ENCODE results near the gene NTM. TPM values are rescaled to one million over a fixed set of nuclear protein-coding genes. Genes with fewer than 3 reads are reported as not detected.

The NTM gene
- total RNA-seq, 2 experiments from 2014 or later = not detected

DNA sequence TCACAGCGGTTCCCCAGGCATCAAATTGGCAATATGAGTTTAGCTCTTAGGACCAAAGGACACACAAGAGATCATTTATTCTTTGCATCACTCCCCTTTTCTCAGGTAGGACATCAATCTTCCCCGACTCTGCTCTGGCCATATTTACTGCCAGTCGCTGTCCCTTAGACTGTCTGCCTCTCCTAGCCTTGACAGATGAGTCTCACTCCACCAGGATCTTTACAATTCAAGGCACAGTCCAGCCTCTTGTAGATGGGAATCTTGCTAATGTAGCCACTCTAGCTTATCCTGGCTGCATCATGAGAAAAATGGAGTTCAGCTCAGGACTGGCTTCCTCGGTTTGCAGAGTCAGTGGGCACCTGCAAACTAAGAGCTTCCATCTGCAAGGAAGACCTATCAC is 915.2 kb downstream of the NTM start:
- TF ChIP-seq, protein P1, sequence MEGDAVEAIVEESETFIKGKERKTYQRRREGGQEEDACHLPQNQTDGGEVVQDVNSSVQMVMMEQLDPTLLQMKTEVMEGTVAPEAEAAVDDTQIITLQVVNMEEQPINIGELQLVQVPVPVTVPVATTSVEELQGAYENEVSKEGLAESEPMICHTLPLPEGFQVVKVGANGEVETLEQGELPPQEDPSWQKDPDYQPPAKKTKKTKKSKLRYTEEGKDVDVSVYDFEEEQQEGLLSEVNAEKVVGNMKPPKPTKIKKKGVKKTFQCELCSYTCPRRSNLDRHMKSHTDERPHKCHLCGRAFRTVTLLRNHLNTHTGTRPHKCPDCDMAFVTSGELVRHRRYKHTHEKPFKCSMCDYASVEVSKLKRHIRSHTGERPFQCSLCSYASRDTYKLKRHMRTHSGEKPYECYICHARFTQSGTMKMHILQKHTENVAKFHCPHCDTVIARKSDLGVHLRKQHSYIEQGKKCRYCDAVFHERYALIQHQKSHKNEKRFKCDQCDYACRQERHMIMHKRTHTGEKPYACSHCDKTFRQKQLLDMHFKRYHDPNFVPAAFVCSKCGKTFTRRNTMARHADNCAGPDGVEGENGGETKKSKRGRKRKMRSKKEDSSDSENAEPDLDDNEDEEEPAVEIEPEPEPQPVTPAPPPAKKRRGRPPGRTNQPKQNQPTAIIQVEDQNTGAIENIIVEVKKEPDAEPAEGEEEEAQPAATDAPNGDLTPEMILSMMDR (IDR thresholded peaks at IDR 0.05) = no peak
- Mint-ChIP-seq H3K36me3 (ENCODE audit: low read depth) (no peaks in the 10 kb centered on the region), H3K27ac (no peak overlapping the region), H3K4me3 (no peak overlapping the region), H3K4me1 (ENCODE audit: low read depth) (no peaks in the 10 kb centered on the region), H3K9me3 (no peaks in the 10 kb centered on the region), H3K27me3 (peaks cover 12% of the 10 kb centered on the region)
- POLR2A ChIA-PET = no interaction called here
- intact Hi-C loops (cut with micrococcal nuclease) = no loop called here
- DNase-seq (no peak), ATAC-seq (no peak)
- CTCF ChIA-PET = no interaction called here

- no peak for DNase-seq
- TF ChIP-seq, protein P1 (IDR thresholded peaks at IDR 0.05) = no peak
- peaks cover 12% of the 10 kb centered on the region for H3K27me3 Mint-ChIP-seq
- no peaks in the 10 kb centered on the region for H3K4me1 Mint-ChIP-seq (ENCODE audit: low read depth)
- H3K4me3 Mint-ChIP-seq = no peak overlapping the region
- no peaks in the 10 kb centered on the region for H3K36me3 Mint-ChIP-seq (ENCODE audit: low read depth)
- ATAC-seq = no peak
- CTCF ChIA-PET = no interaction called here
- no peaks in the 10 kb centered on the region for H3K9me3 Mint-ChIP-seq
- POLR2A ChIA-PET = no interaction called here
- intact Hi-C loops (cut with micrococcal nuclease) = no loop called here
- no peak overlapping the region for H3K27ac Mint-ChIP-seq
These were observed 915.7 kb downstream of the NTM start for GRCh38 chr11:132286106-132286505.

DNA sequence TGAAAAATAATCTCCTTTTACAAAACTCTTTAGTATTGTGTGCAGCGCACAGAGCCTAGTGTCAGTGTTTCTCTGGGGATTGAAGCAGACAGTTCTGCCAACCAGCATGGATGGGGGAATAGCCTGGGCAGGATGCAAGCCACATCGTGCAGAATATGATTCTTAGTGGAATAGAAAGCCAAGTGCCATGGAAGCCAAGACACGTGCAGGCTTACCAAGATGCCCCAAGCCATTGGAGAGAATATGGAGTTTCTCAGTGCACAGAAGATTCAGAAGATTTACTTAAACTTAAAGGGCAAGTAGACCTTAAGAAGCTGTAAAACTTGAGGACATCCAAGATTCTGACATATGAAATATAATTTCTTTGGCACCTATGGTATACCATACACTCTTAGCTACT is 917.6 kb downstream of the NTM start:
- Mint-ChIP-seq H3K27ac (no peak overlapping the region), H3K27me3 (peaks cover 19% of the 10 kb centered on the region), H3K9me3 (no peaks in the 10 kb centered on the region), H3K36me3 (ENCODE audit: low read depth) (no peaks in the 10 kb centered on the region), H3K4me3 (no peak overlapping the region), H3K4me1 (ENCODE audit: low read depth) (no peaks in the 10 kb centered on the region)
- intact Hi-C loops (cut with micrococcal nuclease) = no loop called here
- ChIA-PET POLR2A (no interaction called here), CTCF (no interaction called here)
- no peak for DNase-seq
- no peak for ATAC-seq
- TF ChIP-seq, protein P1 (IDR thresholded peaks at IDR 0.05) = no peak

- Mint-ChIP-seq H3K4me3 (no peak overlapping the region), H3K4me1 (ENCODE audit: low read depth) (no peaks in the 10 kb centered on the region), H3K9me3 (no peaks in the 10 kb centered on the region), H3K27me3 (peaks cover 19% of the 10 kb centered on the region), H3K27ac (no peak overlapping the region), H3K36me3 (ENCODE audit: low read depth) (no peaks in the 10 kb centered on the region)
- TF ChIP-seq, protein P1 (IDR thresholded peaks at IDR 0.05) = no peak
- no peak for ATAC-seq
- POLR2A ChIA-PET = no interaction called here
- CTCF ChIA-PET = interaction anchor here (1.0 kb wide), 1 partner anchor 22 kb away, joined by 5 read pairs; no protein-coding TSS in a partner anchor
- no peak for DNase-seq
- intact Hi-C loops (cut with micrococcal nuclease) = no loop called here
These were observed 919.3 kb downstream of the NTM start for GRCh38 chr11:132289590-132290256.

- TF ChIP-seq, protein P1 (IDR thresholded peaks at IDR 0.05) = no peak
- ChIA-PET CTCF (no interaction called here), POLR2A (no interaction called here)
- H3K4me3 Mint-ChIP-seq = no peak overlapping the region
- peaks cover 11% of the 10 kb centered on the region for H3K27me3 Mint-ChIP-seq
- ATAC-seq = no peak
- intact Hi-C loops (cut with micrococcal nuclease) = no loop called here
- no peaks in the 10 kb centered on the region for H3K4me1 Mint-ChIP-seq (ENCODE audit: low read depth)
- no peaks in the 10 kb centered on the region for H3K9me3 Mint-ChIP-seq
- no peak overlapping the region for H3K27ac Mint-ChIP-seq
- DNase-seq = no peak
- no peaks in the 10 kb centered on the region for H3K36me3 Mint-ChIP-seq (ENCODE audit: low read depth)
These were observed 923.2 kb downstream of the NTM start for GRCh38 chr11:132293586-132293985.
